Left lung (tissue), 10 donors: ENCODE measurements around the gene DNAH2. TPM values are rescaled to one million over a fixed set of nuclear protein-coding genes. Genes with fewer than 3 reads are reported as not detected.
"Not testable (repeated sequence)": the region's sequence is repeated elsewhere in the genome, so short reads cannot be mapped to it uniquely, and the experiment has no call there.

Source experiments
- ATAC-seq: fragments of 200-7000 bp; cut with Tn5 transposase; one replicate; pipeline ENCODE4 v1.9.1; 2020; ENCODE audit warnings: moderate library complexity
- DNase-seq, 4 donors: peaks; one replicate each; pipeline ENCODE4 v3.0.0-alpha.2; 2013 to 2020
- H3K27ac ChIP-seq, 2 donors: fragments of 200-600 bp; sonication (generic) in 1 of 2; one replicate each; pipeline versions ENCODE4 v1.5.0 to v1.8.0; 2020 to 2021
- H3K27me3 ChIP-seq, 2 donors: fragments of 200-600 bp; sonication (generic) in 1 of 2; one replicate each; pipeline versions ENCODE4 v1.5.0 to v1.8.0; 2020 to 2021
- H3K36me3 ChIP-seq, 2 donors: fragments of 200-600 bp; sonication (generic) in 1 of 2; one replicate each; pipeline versions ENCODE4 v1.5.0 to v1.8.0; 2020 to 2021
- H3K4me1 ChIP-seq, 2 donors: fragments of 200-600 bp; one replicate each; pipeline ENCODE4 v1.8.0; 2021
- H3K4me3 ChIP-seq, 2 donors: fragments of 200-600 bp; sonication (generic) in 1 of 2; one replicate each; pipeline versions ENCODE4 v1.5.0 to v1.8.0; 2020 to 2021; ENCODE audit warnings: mild to moderate bottlenecking in 1 of 2
- H3K9me3 ChIP-seq, 2 donors: fragments of 200-600 bp; sonication (generic) in 1 of 2; one replicate each; pipeline versions ENCODE4 v1.5.0 to v1.8.0; 2020 to 2021
- intact Hi-C, 2 donors: fragments of 100-400 bp; cut with DNase I; formaldehyde crosslinking; loops; one replicate each; pipeline versions ENCODE4 v1.11.2 to v1.14.2; 2022
- polyA plus RNA-seq, 6 donors: library from polyadenylated mRNA; unstranded; fragments of 120-200 nt; gene quantifications; one replicate each; pipeline ENCODE4 v1.2.1, GENCODE V29; 2013; ENCODE audit not compliant: insufficient read length in 6 of 6
- total RNA-seq, 2 donors: library from RNA; stranded (reverse); fragmentation: NEBNext Ultra II Directional; extraction: Animal tissue kit (Norgen Biotek cat#: 25700); gene quantifications; one replicate each; pipeline ENCODE4 v1.2.1, GENCODE V29; 2021
- TF ChIP-seq, protein P1 (sequence below), 2 donors: fragments of 200-600 bp; sonication (generic) in 1 of 2; IDR thresholded peaks; one replicate each; pipeline versions ENCODE4 v1.5.0 to v1.8.0; 2021; ENCODE audit warnings: antibody characterized with exemption in 2 of 2
- donor health status: DM: no; HTN: yes; CAD: no.
- donor health status: DM: no; HTN: no; CAD: no.

DNAH2 gene
- total and polyA plus RNA-seq, 8 donors = 0.67 to 4.5 (median 2.6) TPM

DNA sequence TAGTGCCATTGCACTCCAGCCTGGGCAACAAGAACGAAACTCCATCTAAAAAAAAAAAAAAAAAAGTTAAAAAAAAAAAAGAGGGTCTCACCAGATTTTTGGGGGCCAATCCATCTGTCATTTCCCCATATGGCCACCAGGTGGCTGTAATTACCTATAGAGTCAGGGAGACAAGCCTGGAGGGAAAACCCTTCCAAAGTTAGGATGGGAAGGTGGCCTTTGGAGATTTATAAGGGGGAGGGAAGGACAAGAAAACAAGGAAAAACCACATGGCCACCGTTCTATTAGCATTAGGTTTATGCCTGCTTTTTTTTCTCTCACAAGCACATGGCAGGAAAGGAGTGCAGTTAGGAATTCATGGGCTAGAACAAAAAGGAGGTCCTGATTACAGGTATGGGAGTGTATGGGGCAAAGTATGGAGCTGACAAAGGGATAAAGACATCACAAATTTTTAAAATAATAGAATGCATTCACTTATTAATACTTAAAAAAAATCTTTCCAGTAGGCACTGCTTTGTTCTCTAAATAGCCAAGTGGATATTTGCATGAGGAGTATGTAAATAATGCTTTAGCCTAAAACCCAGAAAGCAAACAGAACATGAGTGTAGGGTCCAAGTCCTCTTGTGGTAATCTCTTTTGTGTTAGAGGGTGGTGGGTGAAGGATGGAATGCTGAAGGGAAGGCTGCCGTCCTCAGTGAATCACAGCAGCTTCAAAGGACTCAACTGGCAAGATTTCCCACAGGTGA is 145.3 kb downstream of the DNAH2 start:
- no peak overlapping the region for H3K27ac ChIP-seq
- no peaks in the 10 kb centered on the region for H3K9me3 ChIP-seq
- intact Hi-C loops = loop anchor here in 1 of 2 donors (5.0 kb wide), 1 partner anchor 124 kb away; no protein-coding TSS in a partner anchor
- no peak overlapping the region for H3K4me3 ChIP-seq
- DNase-seq = peak in 1 of 4 donors; percentile 69
- H3K4me1 ChIP-seq = peaks cover 10 to 30% of the 10 kb centered on the region in 2 donors
- TF ChIP-seq, protein P1, sequence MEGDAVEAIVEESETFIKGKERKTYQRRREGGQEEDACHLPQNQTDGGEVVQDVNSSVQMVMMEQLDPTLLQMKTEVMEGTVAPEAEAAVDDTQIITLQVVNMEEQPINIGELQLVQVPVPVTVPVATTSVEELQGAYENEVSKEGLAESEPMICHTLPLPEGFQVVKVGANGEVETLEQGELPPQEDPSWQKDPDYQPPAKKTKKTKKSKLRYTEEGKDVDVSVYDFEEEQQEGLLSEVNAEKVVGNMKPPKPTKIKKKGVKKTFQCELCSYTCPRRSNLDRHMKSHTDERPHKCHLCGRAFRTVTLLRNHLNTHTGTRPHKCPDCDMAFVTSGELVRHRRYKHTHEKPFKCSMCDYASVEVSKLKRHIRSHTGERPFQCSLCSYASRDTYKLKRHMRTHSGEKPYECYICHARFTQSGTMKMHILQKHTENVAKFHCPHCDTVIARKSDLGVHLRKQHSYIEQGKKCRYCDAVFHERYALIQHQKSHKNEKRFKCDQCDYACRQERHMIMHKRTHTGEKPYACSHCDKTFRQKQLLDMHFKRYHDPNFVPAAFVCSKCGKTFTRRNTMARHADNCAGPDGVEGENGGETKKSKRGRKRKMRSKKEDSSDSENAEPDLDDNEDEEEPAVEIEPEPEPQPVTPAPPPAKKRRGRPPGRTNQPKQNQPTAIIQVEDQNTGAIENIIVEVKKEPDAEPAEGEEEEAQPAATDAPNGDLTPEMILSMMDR (IDR thresholded peaks at IDR 0.05) = peak; percentile 77 to 82
- H3K27me3 ChIP-seq = no peaks in the 10 kb centered on the region
- peak; percentile 35 for ATAC-seq
- H3K36me3 ChIP-seq = peaks cover 0 to 13% of the 10 kb centered on the region in 2 donors

DNA sequence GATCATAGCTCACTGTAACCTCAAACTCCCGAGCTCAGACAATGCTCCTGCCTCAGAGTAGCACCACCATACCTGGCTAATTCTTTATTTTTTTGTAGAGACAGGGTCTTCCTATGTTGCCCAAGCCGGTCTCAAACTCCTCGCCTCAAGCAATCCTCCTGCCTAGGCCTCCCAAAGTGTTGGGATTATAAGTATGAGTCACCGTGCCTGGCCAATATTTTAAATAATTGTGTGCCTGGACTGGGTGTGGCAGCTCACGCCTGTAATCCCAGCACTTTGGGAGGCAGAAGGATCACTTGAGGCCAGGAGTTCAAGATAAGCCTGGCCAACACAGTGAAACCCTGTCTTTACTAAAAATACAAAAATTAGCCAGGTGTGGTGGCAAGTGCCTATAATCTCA is 146.8 kb downstream of the DNAH2 start:
- ATAC-seq, H3K4me3 ChIP-seq, H3K27me3 ChIP-seq, DNase-seq, H3K27ac ChIP-seq, H3K9me3 ChIP-seq: not testable (repeated sequence)
- peaks cover 0 to 30% of the 10 kb centered on the region in 2 donors for H3K4me1 ChIP-seq
- intact Hi-C loops = loop anchor here in 1 of 2 donors (5.0 kb wide), 1 partner anchor 123 kb away; no protein-coding TSS in a partner anchor
- peaks cover 0 to 13% of the 10 kb centered on the region in 2 donors for H3K36me3 ChIP-seq

DNA sequence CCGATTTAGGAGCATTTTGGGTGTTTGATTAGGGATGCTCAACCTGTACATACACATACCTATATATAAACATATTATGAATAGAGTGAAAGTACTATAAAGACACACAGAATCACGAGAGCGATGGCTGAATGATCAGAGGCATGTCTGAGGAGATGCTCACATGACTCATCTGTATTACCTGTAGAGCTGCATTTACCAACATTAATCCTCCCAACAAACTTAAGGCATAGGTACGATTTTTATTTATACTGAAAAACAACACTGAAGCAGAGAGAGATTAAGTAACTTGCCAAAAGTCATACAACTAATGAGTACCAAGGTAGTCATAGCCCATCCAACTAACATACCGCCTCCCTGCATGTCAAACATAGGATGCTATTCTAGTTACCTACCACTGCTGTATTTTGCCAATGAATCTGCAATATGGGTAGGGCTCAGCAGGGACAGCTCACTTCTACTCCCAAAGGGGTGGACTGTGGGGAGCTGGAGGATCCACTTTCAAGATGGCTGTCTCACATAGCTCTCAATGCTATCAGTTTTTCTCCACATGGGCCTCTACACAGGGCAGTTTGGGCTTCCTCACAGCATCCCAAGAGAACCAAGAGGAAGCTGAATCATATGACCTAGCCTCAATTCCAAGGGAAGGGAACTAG is 147.6 kb downstream of the DNAH2 start:
- Histone ChIP-seq H3K27ac (no peak overlapping the region), H3K4me1 (peaks cover 0 to 36% of the 10 kb centered on the region in 2 donors), H3K9me3 (no peaks in the 10 kb centered on the region), H3K27me3 (no peaks in the 10 kb centered on the region), H3K4me3 (no peak overlapping the region), H3K36me3 (peaks cover 0 to 10% of the 10 kb centered on the region in 2 donors)
- ATAC-seq = no peak
- intact Hi-C loops = loop anchor here in 1 of 2 donors (5.0 kb wide), 1 partner anchor 122 kb away; no protein-coding TSS in a partner anchor
- TF ChIP-seq, protein P1 (IDR thresholded peaks at IDR 0.05) = no peak
- DNase-seq = no peak

DNA sequence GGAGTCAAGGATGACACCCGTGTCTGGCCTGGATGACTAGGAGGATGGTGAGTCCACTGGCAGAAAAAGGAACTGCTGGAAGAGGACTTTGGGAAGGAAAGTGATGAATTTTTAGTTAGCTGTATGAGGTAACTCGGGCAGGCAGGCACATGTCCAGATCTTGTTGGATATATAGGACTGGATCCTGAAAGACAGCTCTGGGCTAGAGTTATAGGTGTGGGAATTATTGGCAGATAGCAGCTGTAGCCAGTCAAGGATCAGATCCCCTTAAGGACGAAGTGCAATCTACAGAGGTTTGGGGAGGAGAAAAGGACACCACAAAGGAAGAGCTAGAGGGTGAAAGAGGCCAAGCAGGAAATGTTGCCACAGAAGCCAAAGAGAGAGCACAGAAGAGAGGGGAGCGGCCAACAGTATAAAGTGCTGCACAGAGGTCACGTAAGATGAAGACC is 150.4 kb downstream of the DNAH2 start:
- Histone ChIP-seq H3K27me3 (no peaks in the 10 kb centered on the region), H3K27ac (peak overlapping the region in 1 of 2 donors; percentile 71), H3K4me3 (no peak overlapping the region), H3K9me3 (no peaks in the 10 kb centered on the region), H3K4me1 (peaks cover 0 to 50% of the 10 kb centered on the region in 2 donors), H3K36me3 (no peaks in the 10 kb centered on the region)
- no peak for DNase-seq
- TF ChIP-seq, protein P1 (IDR thresholded peaks at IDR 0.05) = no peak
- no peak for ATAC-seq
- intact Hi-C loops = no loop called here

DNA sequence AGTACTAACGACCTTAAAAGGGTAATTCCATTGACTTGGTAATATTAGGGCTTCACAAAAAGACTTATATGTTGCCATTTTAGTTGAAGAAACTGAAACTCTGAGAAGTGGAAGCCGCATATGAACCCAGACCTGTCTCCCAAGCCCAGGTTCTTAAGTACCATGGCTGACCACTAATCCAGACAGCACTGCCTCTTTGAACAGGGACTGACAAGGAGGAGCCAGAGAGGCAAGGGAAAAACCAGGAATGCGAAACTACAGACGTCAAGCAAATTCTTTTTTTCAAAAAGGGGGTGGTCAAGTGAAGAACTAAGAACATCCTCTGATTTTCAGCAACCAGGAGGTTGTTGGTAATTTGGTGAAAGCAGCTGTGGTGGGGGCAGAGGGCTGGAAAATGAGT is 155.5 kb downstream of the DNAH2 start:
- Histone ChIP-seq H3K4me1 (peaks cover 0 to 54% of the 10 kb centered on the region in 2 donors), H3K27me3 (no peaks in the 10 kb centered on the region), H3K4me3 (no peak overlapping the region), H3K9me3 (no peaks in the 10 kb centered on the region), H3K36me3 (peaks cover 0 to 3% of the 10 kb centered on the region in 2 donors), H3K27ac (no peak overlapping the region)
- no peak for DNase-seq
- intact Hi-C loops = no loop called here
- peak; percentile 71 for ATAC-seq
- TF ChIP-seq, protein P1 (IDR thresholded peaks at IDR 0.05) = no peak
